GM23338 (cell line): Measurements from ENCODE around the gene GDE1. TPM values are rescaled to one million over a fixed set of nuclear protein-coding genes. Genes with fewer than 3 reads are reported as not detected.

Source experiments
- ATAC-seq: fragments of 200-7000 bp; cut with Tn5 transposase; 3 replicates; pipeline ENCODE4 v1.9.1; 2020
- DNase-seq: peaks from one replicate; pipeline ENCODE4 v3.0.0-alpha.2; 2015; ENCODE audit warnings: low spot score
- H2AFZ ChIP-seq: fragments of 200-600 bp; sonication (generic); 2 replicates; pipeline ENCODE4 v1.8.0; 2016; ENCODE audit warnings: antibody characterized with exemption, mild to moderate bottlenecking, moderate library complexity
- H3F3A ChIP-seq: fragments of 200-600 bp; sonication (generic); replicated peaks from 2 replicates; pipeline ENCODE4 v1.8.0; 2017; ENCODE audit warnings: antibody characterized with exemption, mixed run types, low read depth
- H3K27ac ChIP-seq: fragments of 200-600 bp; sonication (generic); 2 replicates; pipeline ENCODE4 v1.6.1; 2016; ENCODE audit warnings: low read depth
- H3K27me3 ChIP-seq: fragments of 200-600 bp; sonication (generic); 2 replicates; pipeline ENCODE4 v1.8.0; 2016; ENCODE audit warnings: mild to moderate bottlenecking, mixed run types, moderate library complexity; ENCODE audit not compliant: insufficient read depth
- H3K36me3 ChIP-seq: fragments of 200-600 bp; sonication (generic); 2 replicates; pipeline ENCODE4 v1.8.0; 2016; ENCODE audit warnings: mild to moderate bottlenecking; ENCODE audit not compliant: insufficient read depth
- H3K4me1 ChIP-seq: fragments of 200-600 bp; sonication (generic); 2 replicates; pipeline ENCODE4 v1.8.0; 2016; ENCODE audit warnings: mild to moderate bottlenecking, moderate library complexity; ENCODE audit not compliant: insufficient read depth
- H3K4me2 ChIP-seq: fragments of 200-600 bp; sonication (generic); 2 replicates; pipeline ENCODE4 v1.7.1; 2017; ENCODE audit warnings: mixed run types
- H3K4me3 ChIP-seq: fragments of 200-600 bp; sonication (generic); 2 replicates; pipeline ENCODE4 v1.6.1; 2016; ENCODE audit warnings: mixed run types
- H3K79me2 ChIP-seq: fragments of 200-600 bp; sonication (generic); replicated peaks from 2 replicates; pipeline ENCODE4 v1.8.0; 2017; ENCODE audit warnings: mild to moderate bottlenecking; ENCODE audit not compliant: insufficient read depth
- H3K9me2 ChIP-seq: fragments of 200-600 bp; sonication (generic); 2 replicates; pipeline ENCODE4 v1.8.0; 2017; ENCODE audit not compliant: insufficient read depth
- H4K20me1 ChIP-seq: fragments of 200-600 bp; sonication (generic); replicated peaks from 2 replicates; pipeline ENCODE4 v1.8.0; 2017; ENCODE audit warnings: mild to moderate bottlenecking; ENCODE audit not compliant: insufficient read depth
- H3K27ac Mint-ChIP-seq: 2 replicates; pipeline ENCODE4 v1.8.0; 2020; ENCODE audit warnings: inconsistent platforms, mild to moderate bottlenecking, moderate library complexity, mixed read lengths
- H3K27me3 Mint-ChIP-seq: 3 replicates; pipeline ENCODE4 v1.8.0; 2022; ENCODE audit warnings: low read depth, mild to moderate bottlenecking, moderate library complexity, mixed read lengths, inconsistent platforms; ENCODE audit not compliant: insufficient read depth, poor library complexity
- H3K36me3 Mint-ChIP-seq: 3 replicates; pipeline ENCODE4 v1.8.0; 2021; ENCODE audit warnings: low read depth, mild to moderate bottlenecking, inconsistent platforms, moderate library complexity, mixed read lengths
- H3K4me1 Mint-ChIP-seq: 3 replicates; pipeline ENCODE4 v1.8.0; 2020; ENCODE audit warnings: mild to moderate bottlenecking, inconsistent platforms, mixed read lengths
- H3K4me3 Mint-ChIP-seq: 3 replicates; pipeline ENCODE4 v1.8.0; 2021; ENCODE audit warnings: moderate library complexity, mild to moderate bottlenecking, inconsistent platforms, mixed read lengths
- H3K9me3 Mint-ChIP-seq: 3 replicates; pipeline ENCODE4 v1.8.0; 2020; ENCODE audit warnings: moderate library complexity, mild to moderate bottlenecking, inconsistent platforms, mixed read lengths
- CREB1 ChIP-seq: fragments of 250-450 bp; sonication (Bioruptor Pico); IDR thresholded peaks from 2 replicates; pipeline ENCODE4 v1.5.0; 2020; ENCODE audit warnings: low read depth, mild to moderate bottlenecking, moderate library complexity
- CTCF ChIP-seq, 2 experiments: fragments of 200-600 bp in 1 of 2; sonication (generic) in 1 of 2; conservative IDR thresholded peaks; 2 replicates each; pipeline versions ENCODE4 v1.5.1 to v1.6.1; 2016 to 2017; ENCODE audit warnings: antibody characterized with exemption in 2 of 2, low read depth in 2 of 2, mild to moderate bottlenecking in 2 of 2, moderate library complexity in 1 of 2
- ETS1 ChIP-seq: IDR thresholded peaks from 2 replicates; pipeline ENCODE4 v1.6.1; 2016; ENCODE audit warnings: antibody characterized with exemption
- EZH2 ChIP-seq: fragments of 200-600 bp; sonication (generic); IDR thresholded peaks from one replicate; pipeline ENCODE4 v1.8.0; 2017; ENCODE audit warnings: antibody characterized with exemption, mild to moderate bottlenecking, low read depth; ENCODE audit not compliant: unreplicated experiment
- EZH2phosphoT487 ChIP-seq: fragments of 200-600 bp; sonication (generic); IDR thresholded peaks from one replicate; pipeline ENCODE4 v1.8.1; 2018; ENCODE audit warnings: antibody characterized with exemption; ENCODE audit not compliant: unreplicated experiment
- JUNB ChIP-seq: IDR thresholded peaks from one replicate; pipeline ENCODE4 v1.6.1; 2016; ENCODE audit warnings: antibody characterized with exemption; ENCODE audit not compliant: unreplicated experiment
- NANOG ChIP-seq: IDR thresholded peaks from 2 replicates; pipeline ENCODE4 v1.6.1; 2016; ENCODE audit warnings: antibody characterized with exemption, borderline replicate concordance
- POLR2AphosphoS5 ChIP-seq: IDR thresholded peaks from 2 replicates; pipeline ENCODE4 v1.6.1; 2016; ENCODE audit warnings: antibody characterized with exemption, low read depth
- REST ChIP-seq: IDR thresholded peaks from one replicate; pipeline ENCODE4 v1.6.1; 2018; ENCODE audit warnings: antibody characterized with exemption; ENCODE audit not compliant: unreplicated experiment
- STAT1 ChIP-seq: IDR thresholded peaks from one replicate; pipeline ENCODE4 v1.6.1; 2016; ENCODE audit warnings: antibody characterized with exemption; ENCODE audit not compliant: unreplicated experiment
- ZNF114 ChIP-seq: fragments of 250-450 bp; sonication (Bioruptor Pico); IDR thresholded peaks from 2 replicates; pipeline ENCODE4 v1.5.0; 2020; ENCODE audit warnings: mild to moderate bottlenecking, moderate library complexity
- ZNF331 ChIP-seq: fragments of 250-450 bp; sonication (Bioruptor Pico); IDR thresholded peaks from 2 replicates; pipeline ENCODE4 v1.5.0; 2020; ENCODE audit warnings: low read depth, mild to moderate bottlenecking, moderate library complexity
- ZNF462 ChIP-seq: fragments of 250-450 bp; sonication (Bioruptor Pico); IDR thresholded peaks from 2 replicates; pipeline ENCODE4 v1.5.0; 2020; ENCODE audit warnings: mild to moderate bottlenecking, moderate library complexity
- polyA plus RNA-seq: library from polyadenylated mRNA; unstranded; fragments of >200 nt; fragmentation: Nextera tagmentation; extraction: Ambion mirVana; gene quantifications from 2 replicates; pipeline ENCODE4 v1.2.1, GENCODE V29; 2016
- total RNA-seq: library from RNA; depleted of rRNA; stranded (reverse); fragments of >200 nt; shearing (Covaris generic); gene quantifications from 2 replicates; pipeline ENCODE4 v1.2.3, GENCODE V29; 2014

GDE1 gene
- total and polyA plus RNA-seq, 2 experiments from 2014 or later = 30.0 to 69.3 TPM

- H3K27me3 Mint-ChIP-seq = peaks cover 2% of the 10 kb centered on the region
- no peak for ATAC-seq
These were observed 42.6 kb downstream of the GDE1 start for GRCh38 chr16:19479302-19479721.

More at GRCh38 chr16:19479302-19479721, 42.6 kb downstream of the GDE1 start:
- TF ChIP-seq ETS1 = no peak
- no peak for TF ChIP-seq CTCF (conservative IDR thresholded peaks at IDR 0.05; ENCODE audit: low read depth in 2 of 2)
- TF ChIP-seq JUNB = no peak
- TF ChIP-seq NANOG = no peak
- no peak for TF ChIP-seq STAT1
- TF ChIP-seq ZNF462 = no peak
- no peak for TF ChIP-seq ZNF331 (CRISPR knock-in tag)
- no peak for TF ChIP-seq ZNF114 (CRISPR knock-in tag)
- no peak for TF ChIP-seq EZH2
- TF ChIP-seq REST = no peak
- TF ChIP-seq CREB1 (CRISPR knock-in tag) = no peak
- TF ChIP-seq POLR2AphosphoS5 = no peak
- TF ChIP-seq EZH2phosphoT487 = no peak
- Histone ChIP-seq H3K4me2 (no peak overlapping the region), H3K79me2 (no peaks in the 10 kb centered on the region), H3K9me2 (0 out of 2 replicates have a peak, but pooled peaks cover 5% of the 10 kb centered on the region), H3K27me3 (no peaks in the 10 kb centered on the region), H3K4me1 (0 out of 2 replicates have a peak, but pooled peaks cover 4% of the 10 kb centered on the region), H3K36me3 (no peaks in the 10 kb centered on the region), H3K4me3 (no peak overlapping the region), H3K27ac (no peak overlapping the region), H3F3A (no peaks in the 10 kb centered on the region), H2AFZ (no peak overlapping the region), H4K20me1 (no peaks in the 10 kb centered on the region)
- Mint-ChIP-seq H3K9me3 (no peaks in the 10 kb centered on the region), H3K4me1 (no peaks in the 10 kb centered on the region; the same call in 2 of the 3 replicates), H3K36me3 (no peaks in the 10 kb centered on the region), H3K27ac (no peak overlapping the region), H3K4me3 (no peak overlapping the region)
- DNase-seq = peak; percentile 36
